Effector CD8-positive, alpha-beta T cell (primary cell): ENCODE data around the gene FATE1.

Experiments
- DNase-seq: peaks from one replicate; lab custom pipeline; 2025; lab: John Stamatoyannopoulos, UW

The FATE1 gene

GRCh38 chrX:151704041-151704663, 11.7 kb upstream of the FATE1 start:
- DNase-seq, result no peak

GRCh38 chrX:151708821-151709220, 7.0 kb upstream of the FATE1 start:
- no peak for DNase-seq

GRCh38 chrX:151710457-151710856, 5.4 kb upstream of the FATE1 start:
- DNase-seq, result no peak

GRCh38 chrX:151711154-151711553, 4.7 kb upstream of the FATE1 start:
- DNase-seq, result no peak

GRCh38 chrX:151711787-151712186, 4.0 kb upstream of the FATE1 start:
- no peak for DNase-seq

GRCh38 chrX:151712253-151712652, 3.6 kb upstream of the FATE1 start:
- no peak for DNase-seq

- DNase-seq, result no peak
These were observed 2.0 kb upstream of the FATE1 start for GRCh38 chrX:151713849-151714248.

GRCh38 chrX:151714362-151714761, 1.5 kb upstream of the FATE1 start:
- DNase-seq, result no peak

GRCh38 chrX:151722241-151722846, 6.5 kb downstream of the FATE1 start:
- no peak for DNase-seq

- no peak for DNase-seq
These were observed 7.4 kb downstream of the FATE1 start for GRCh38 chrX:151723156-151723760.

GRCh38 chrX:151724563-151725337, 8.9 kb downstream of the FATE1 start:
- DNase-seq, result no peak

- no peak for DNase-seq
These were observed 9.4 kb downstream of the FATE1 start for GRCh38 chrX:151725338-151725614.

GRCh38 chrX:151726751-151727150, 10.9 kb downstream of the FATE1 start:
- no peak for DNase-seq

GRCh38 chrX:151727346-151727745, 11.5 kb downstream of the FATE1 start:
- DNase-seq, result no peak

GRCh38 chrX:151729056-151729725, 13.4 kb downstream of the FATE1 start:
- no peak for DNase-seq

- no peak for DNase-seq
These were observed 18.6 kb downstream of the FATE1 start, which contains the start of gene CNGA2 for GRCh38 chrX:151734446-151734845. Gene CNGA2, plus strand, starts transcription at chrX:151734746. Its CDS starts 3,738 bp downstream, at chrX:151738484.

GRCh38 chrX:151735219-151735618, 19.4 kb downstream of the FATE1 start:
- no peak for DNase-seq

GRCh38 chrX:151736685-151737084, 20.9 kb downstream of the FATE1 start:
- no peak for DNase-seq

- no peak for DNase-seq
These were observed 21.7 kb downstream of the FATE1 start for GRCh38 chrX:151737494-151737893.

- no peak for DNase-seq
These were observed 22.9 kb downstream of the FATE1 start for GRCh38 chrX:151738751-151739150.

GRCh38 chrX:151741606-151742005, 25.8 kb downstream of the FATE1 start:
- no peak for DNase-seq

- DNase-seq, result no peak
These were observed 26.5 kb downstream of the FATE1 start for GRCh38 chrX:151742311-151742710.
